K562 (cell line): ENCODE results near the gene PTGES3. TPM values are rescaled to one million over a fixed set of nuclear protein-coding genes. Genes with fewer than 3 reads are reported as not detected.

ENCODE experiments used
- ATAC-seq: fragments of 200-7000 bp; cut with Tn5 transposase; 3 replicates; pipeline ENCODE4 v1.9.1; 2020; ENCODE audit warnings: moderate library complexity
- Bru-seq: library from RNA; stranded (reverse); fragments of 400-500 nt; gene quantifications from one replicate; lab custom pipeline; 2021; lab: Mats Ljungman, UMichigan
- BruChase-seq, 2 experiments: library from RNA; stranded (reverse); fragments of 400-500 nt; gene quantifications; one replicate each; lab custom pipeline; 2021; lab: Mats Ljungman, UMichigan
- BruUV-seq: library from RNA; stranded (reverse); fragments of 400-500 nt; replicated peaks from 2 replicates; lab custom pipeline; 2021; lab: Mats Ljungman, UMichigan
- CTCF ChIA-PET: fragments of 300-600 bp; formaldehyde crosslinking; extraction: SDS; loops from one replicate; lab custom pipeline; 2021; ENCODE audit warnings: low intra/inter-chr PET ratio; lab: Yijun Ruan, JAX
- POLR2A ChIA-PET: fragments of 300-600, 350-650 bp; sonication (Branson Sonifier 250); formaldehyde crosslinking; extraction: SDS; loops from one replicate; lab custom pipeline; 2021; ENCODE audit warnings: antibody characterized with exemption, inconsistent platforms; lab: Yijun Ruan, JAX
- DNase-seq, 4 experiments: peaks; one replicate each; pipeline versions ENCODE4 v3.0.0 to v3.0.0-alpha.2; 2011 to 2018; ENCODE audit warnings: low spot score in 3 of 4, mixed read lengths in 3 of 4; ENCODE audit errors: extremely low read depth in 1 of 4
- FAIRE-seq: peaks from 2 replicates; lab custom pipeline; 2011; peaks lifted over from hg19 to GRCh38; lab: Jason Lieb, UNC
- H2AFZ ChIP-seq: 2 replicates; pipeline ENCODE4 v1.6.0; 2011; ENCODE audit warnings: low read depth, low read length, control low read depth, inconsistent platforms
- H3K27ac ChIP-seq: fragments of 200-600 bp; 3 replicates; pipeline ENCODE4 v1.8.0; 2011; ENCODE audit warnings: low read depth, mild to moderate bottlenecking, control low read depth, inconsistent platforms, low read length, moderate library complexity, mixed read lengths; ENCODE audit errors: extremely low read depth
- H3K27me3 ChIP-seq, 2 experiments: fragments of 300-600 bp in 1 of 2; 2 replicates in 1 of 2; 3 replicates in 1 of 2; pipeline versions ENCODE4 v1.6.0 to v1.8.0; 2011; ENCODE audit warnings: inconsistent platforms in 2 of 2, low read length in 2 of 2, mild to moderate bottlenecking in 1 of 2, mixed read lengths in 1 of 2, moderate library complexity in 1 of 2; ENCODE audit not compliant: control insufficient read depth in 2 of 2, insufficient read depth in 2 of 2
- H3K36me3 ChIP-seq: fragments of 300-600 bp; 3 replicates; pipeline ENCODE4 v1.8.0; 2011; ENCODE audit warnings: mild to moderate bottlenecking, low read length, inconsistent platforms; ENCODE audit not compliant: control insufficient read depth, insufficient read depth
- H3K4me1 ChIP-seq, 2 experiments: fragments of 200-600 bp in 1 of 2; replicated peaks in 1 of 2; 2 replicates in 1 of 2; 3 replicates in 1 of 2; pipeline versions ENCODE4 v1.5.1 to v1.8.0; 2011; ENCODE audit warnings: inconsistent platforms in 2 of 2, low read length in 2 of 2, mild to moderate bottlenecking in 1 of 2, mixed read lengths in 1 of 2, moderate library complexity in 1 of 2; ENCODE audit not compliant: control insufficient read depth in 2 of 2, insufficient read depth in 2 of 2
- H3K4me2 ChIP-seq: 2 replicates; pipeline ENCODE4 v1.6.1; 2011; ENCODE audit warnings: low read length, control low read depth, inconsistent platforms, mixed read lengths; ENCODE audit not compliant: insufficient read depth
- H3K4me3 ChIP-seq: fragments of 200-600 bp; sonication (generic), shearing (Covaris generic); 2 replicates; pipeline ENCODE4 v1.5.1; 2016; ENCODE audit warnings: control low read depth, inconsistent platforms
- H3K79me2 ChIP-seq: fragments of 200-600 bp; 3 replicates; pipeline ENCODE4 v1.8.0; 2011; ENCODE audit warnings: low read length, inconsistent platforms; ENCODE audit not compliant: control insufficient read depth, insufficient read depth
- H3K9ac ChIP-seq, 2 experiments: 2 replicates each; pipeline versions ENCODE4 v1.6.0 to v1.6.1; 2011; ENCODE audit warnings: low read depth in 2 of 2, low read length in 2 of 2, control low read depth in 1 of 2, inconsistent platforms in 1 of 2, mild to moderate bottlenecking in 1 of 2, mixed read lengths in 1 of 2; ENCODE audit not compliant: insufficient read depth in 1 of 2
- H3K9me1 ChIP-seq: one replicate; pipeline ENCODE4 v1.6.0; 2011; ENCODE audit warnings: inconsistent platforms, mild to moderate bottlenecking, low read length, moderate library complexity; ENCODE audit not compliant: control insufficient read depth, insufficient read depth
- H3K9me3 ChIP-seq: replicated peaks from 2 replicates; pipeline ENCODE4 v1.5.1; 2011; ENCODE audit warnings: low read depth, low read length, inconsistent platforms; ENCODE audit not compliant: control insufficient read depth, insufficient read depth
- H4K20me1 ChIP-seq: replicated peaks from 2 replicates; pipeline ENCODE4 v1.6.1; 2011; ENCODE audit warnings: low read length, inconsistent platforms, mixed read lengths; ENCODE audit not compliant: control insufficient read depth, insufficient read depth
- HDAC3 ChIP-seq: fragments of 450-650 bp; IDR thresholded peaks from 2 replicates; pipeline ENCODE4 v1.6.1; 2018; ENCODE audit warnings: borderline replicate concordance, mild to moderate bottlenecking, moderate library complexity; ENCODE audit not compliant: partially characterized antibody
- MAZ ChIP-seq, 2 experiments: fragments of 450-650 bp in 1 of 2; sonication (generic) in 1 of 2; formaldehyde crosslinking; IDR thresholded peaks in 1 of 2; conservative IDR thresholded peaks in 1 of 2; 2 replicates each; pipeline versions ENCODE4 v1.4.0 to v1.5.0; 2020; ENCODE audit warnings: mild to moderate bottlenecking in 1 of 2, missing genetic modification reagents in 1 of 2
- ZNF253 ChIP-seq: fragments of 250-450 bp; sonication (Bioruptor Pico); conservative IDR thresholded peaks from 2 replicates; pipeline ENCODE4 v1.6.1; 2021; ENCODE audit warnings: mild to moderate bottlenecking
- WGBS: fragments of 100-300 bp; shearing (Covaris generic); methylation state at CpG from one replicate; pipeline ENCODE4 v1.1.6; 2016; ENCODE audit warnings: low coverage, mixed read lengths; ENCODE audit not compliant: insufficient coverage; ENCODE audit errors: missing lambda C conversion rate; 5-methylcytosine and 5-hydroxymethylcytosine counted together
- in situ Hi-C: fragments of 300-500 bp; cut with MboI; formaldehyde crosslinking; loops from 4 replicates; pipeline ENCODE4 v1.15.0; 2018; ENCODE audit warnings: inconsistent platforms, mixed read lengths
- intact Hi-C: fragments of 100-400 bp; cut with micrococcal nuclease; formaldehyde crosslinking; loops from 2 replicates; pipeline ENCODE4 v1.14.2; 2022
- long read RNA-seq, 3 experiments: library from polyadenylated mRNA in 2 of 3; library from RNA in 1 of 3; unstranded in 2 of 3; stranded (forward) in 1 of 3; transcript quantifications; one replicate each; pipeline ENCODE4 v2.0.0, GENCODE V29; 2019 to 2022
- polyA minus RNA-seq, 3 experiments: library from RNA; depleted of rRNA, polyadenylated mRNA; stranded (reverse); fragments of >200 nt; gene quantifications; 2 replicates each; pipeline ENCODE4 v1.2.3, GENCODE V29; 2011
- polyA plus RNA-seq, 8 experiments: library from polyadenylated mRNA; depleted of rRNA in 4 of 8; stranded (reverse) in 5 of 8; unstranded in 3 of 8; fragments of >200 nt; fragmentation: Nextera tagmentation in 2 of 8; fragmentation: Illumina TruSeq in 1 of 8; extraction: Ambion mirVana in 2 of 8; extraction: Trizol in 1 of 8; gene quantifications; 2 replicates each; pipeline versions ENCODE4 v1.2.1 to v1.2.3, GENCODE V29; 2011 to 2014; ENCODE audit warnings: inconsistent platforms in 1 of 8, missing spikeins in 1 of 8
- total RNA-seq, 7 experiments: library from RNA; depleted of rRNA in 6 of 7; stranded (reverse); fragments of >200 nt in 6 of 7; fragmentation: Illumina TruSeq in 2 of 7; extraction: Trizol in 2 of 7; gene quantifications; 2 replicates each; pipeline versions ENCODE4 v1.2.1 to v1.2.3, GENCODE V29; 2011 to 2021; ENCODE audit warnings: low replicate concordance in 1 of 7
- TF ChIP-seq, protein P1 (sequence below): sonication (generic); formaldehyde crosslinking; IDR thresholded peaks from 2 replicates; pipeline ENCODE4 v1.8.0; 2022; ENCODE audit warnings: missing genetic modification reagents, mild to moderate bottlenecking, moderate library complexity, borderline replicate concordance
- TF ChIP-seq, protein P2 (sequence below), 2 experiments: fragments of 450-650 bp; conservative IDR thresholded peaks; 2 replicates each; pipeline ENCODE4 v1.6.1; 2017; ENCODE audit warnings: mild to moderate bottlenecking in 2 of 2, moderate library complexity in 2 of 2
- TF ChIP-seq, protein P3 (sequence below): sonication (generic); formaldehyde crosslinking; IDR thresholded peaks from 2 replicates; pipeline ENCODE4 v1.8.0; 2022; ENCODE audit warnings: mild to moderate bottlenecking, missing genetic modification reagents

Gene PTGES3, protein sequence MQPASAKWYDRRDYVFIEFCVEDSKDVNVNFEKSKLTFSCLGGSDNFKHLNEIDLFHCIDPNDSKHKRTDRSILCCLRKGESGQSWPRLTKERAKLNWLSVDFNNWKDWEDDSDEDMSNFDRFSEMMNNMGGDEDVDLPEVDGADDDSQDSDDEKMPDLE
- total RNA-seq (2011; cell fraction: chromatin; rRNA removed; ENCODE audit: low replicate concordance): 48.9 and 100 TPM in 2 replicates
- total RNA-seq (2011; cell fraction: nucleolus; rRNA removed): 50.0 and 54.2 TPM in 2 replicates
- total RNA-seq (2011; cell fraction: nucleoplasm; rRNA removed): 77.5 and 136 TPM in 2 replicates
- total RNA-seq (2014; rRNA removed) (169 and 231 TPM in 2 replicates), total RNA-seq (2014; rRNA removed; fragmentation: Illumina TruSeq; extraction: Trizol) (280 and 322 TPM in 2 replicates), total RNA-seq (2015; rRNA removed; fragmentation: Illumina TruSeq; extraction: Trizol) (251 and 256 TPM in 2 replicates), total RNA-seq (2021) (441 and 454 TPM in 2 replicates), polyA plus RNA-seq (2011; rRNA removed) (163 and 170 TPM in 2 replicates), polyA plus RNA-seq (2014; fragmentation: Illumina TruSeq; extraction: Trizol) (501 and 516 TPM in 2 replicates), polyA plus RNA-seq (2014; fragmentation: Nextera tagmentation; extraction: Ambion mirVana) (100 to 1,000 TPM; 163 to 185 TPM), polyA plus RNA-seq (2014; rRNA removed) (213 and 263 TPM in 2 replicates), polyA minus RNA-seq (2011; rRNA and poly(A)+ RNA removed) (140 and 159 TPM in 2 replicates), Bru-seq, nascent RNA (percentile 97 among the genes with signal in this experiment), BruChase-seq, experiment 1, labeled RNA remaining after a 2-hour chase (percentile 99 among the genes with signal in this experiment), BruChase-seq, experiment 2, labeled RNA remaining after a 6-hour chase (percentile 99 among the genes with signal in this experiment)
- 35.7 and 66.1 TPM in 2 replicates for polyA plus RNA-seq (2011; cell fraction: cytosol; rRNA removed)
- polyA plus RNA-seq (2011; cell fraction: nucleus; rRNA removed): 35.8 and 51.1 TPM in 2 replicates
- polyA plus RNA-seq (2012): 358 and 436 TPM in 2 replicates
- 139 and 142 TPM in 2 replicates for polyA minus RNA-seq (2011; cell fraction: cytosol; rRNA and poly(A)+ RNA removed)
- polyA minus RNA-seq (2011; cell fraction: nucleus; rRNA and poly(A)+ RNA removed): 24.8 and 39.2 TPM in 2 replicates
- long read RNA-seq, experiment 1, transcript PTGES3-204 (7 exons, 1,017 nt): minor isoform, 41 of 2,274 reads
- long read RNA-seq, experiment 1, transcript PTGES3-207 (9 exons, 2,077 nt): minor isoform, 28 of 2,274 reads
- long read RNA-seq, experiment 1, transcript PTGES3-202 (7 exons, 1,547 nt): minor isoform, 79 of 2,274 reads
- long read RNA-seq, experiment 1, transcript PTGES3-201 (8 exons, 1,920 nt): major isoform, 1,887 of 2,274 reads
- long read RNA-seq, experiment 1, partial matches to known transcripts: 46 of 2,274 reads
- long read RNA-seq, experiment 1, other reads (novel, unspliced or antisense): 193 of 2,274 reads
- long read RNA-seq, experiment 2, transcript PTGES3-201 (8 exons, 1,920 nt): major isoform, 232 of 732 reads
- long read RNA-seq, experiment 2, transcript PTGES3-202 (7 exons, 1,547 nt): minor isoform, 17 of 732 reads
- long read RNA-seq, experiment 2, partial matches to known transcripts: 178 of 732 reads
- long read RNA-seq, experiment 2, other reads (novel, unspliced or antisense): 299 of 732 reads
- long read RNA-seq, experiment 3, transcript PTGES3-204 (7 exons, 1,017 nt): minor isoform, 12 of 895 reads
- long read RNA-seq, experiment 3, transcript PTGES3-201 (8 exons, 1,920 nt): major isoform, 761 of 895 reads
- long read RNA-seq, experiment 3, transcript PTGES3-202 (7 exons, 1,547 nt): minor isoform, 29 of 895 reads
- long read RNA-seq, experiment 3, partial matches to known transcripts: 30 of 895 reads
- long read RNA-seq, experiment 3, other reads (novel, unspliced or antisense): 59 of 895 reads

DNA sequence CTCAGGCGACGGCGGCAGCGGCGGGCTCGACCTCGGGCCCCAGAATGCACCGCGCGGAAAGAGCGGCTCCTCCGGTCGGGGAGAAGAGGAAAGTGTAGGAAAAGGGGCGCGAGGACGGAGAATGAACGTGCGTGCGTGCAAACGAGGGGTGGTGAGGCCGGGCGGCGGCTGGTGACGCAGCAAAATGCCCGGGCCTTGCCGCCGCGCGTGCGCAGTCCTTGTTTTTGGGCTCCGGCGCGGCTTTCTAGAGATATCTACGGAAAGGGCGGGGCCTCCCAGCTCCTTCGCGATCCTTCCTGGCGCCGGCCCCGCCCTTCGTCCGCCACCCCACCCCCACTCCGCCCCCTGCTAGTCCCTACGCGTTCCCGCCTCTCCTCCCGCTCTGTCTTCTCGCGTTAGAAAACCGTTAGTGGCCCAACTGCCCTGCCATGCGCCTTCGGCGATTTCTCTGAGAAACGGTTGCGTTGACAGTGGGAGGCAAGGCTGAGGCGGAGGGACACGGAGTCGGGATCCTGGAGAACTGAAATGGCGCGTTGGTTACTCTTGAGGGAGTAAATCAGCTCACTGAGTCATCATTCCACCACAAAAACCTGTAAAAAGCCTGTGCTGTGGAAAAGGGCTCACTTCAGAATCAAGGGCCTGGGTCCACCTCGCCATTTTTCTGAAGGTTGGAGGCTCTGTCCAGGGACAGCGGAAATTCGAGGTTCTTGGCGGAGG, at the start of gene PTGES3:
PTGES3 (minus strand) TSS at position 156 of the 717 bp plus-strand sequence. CDS start 285 bp downstream, outside the sequence.
- Histone ChIP-seq H3K4me2 (peak within 1 kb of the TSS; percentile 96), H3K9me1 (no peaks in the 10 kb centered on the region), H3K4me3 (peak within 1 kb of the TSS; percentile 97), H3K9ac (peak within 1 kb of the TSS; percentile 100), H3K9me3 (no peaks in the 10 kb centered on the region), H3K79me2 (peaks cover 64% of the 10 kb centered on the region), H4K20me1 (peaks cover 11% of the 10 kb centered on the region), H3K36me3 (peaks cover 30% of the 10 kb centered on the region), H2AFZ (peak within 1 kb of the TSS; percentile 77), H3K27ac (peak within 1 kb of the TSS; percentile 99), H3K4me1 (peaks cover 0 to 25% of the 10 kb centered on the region in 2 experiments; a peak in 4 of 5 replicates), H3K27me3 (no peaks in the 10 kb centered on the region)
- peak; percentile 84 for FAIRE-seq
- CTCF ChIA-PET: no interaction called here
- DNase-seq: peak; percentile 93 to 99 (median 96)
- under 1% methylated on average over 33 of the region's 64 CpGs for WGBS
- ATAC-seq: peak; percentile 74
- POLR2A ChIA-PET: interaction anchor here (0.6 to 4.4 kb wide), 21 partner anchors 10 to 465 kb away, joined by 3 to 25 read pairs (median 5); partner anchors contain the start of genes ATP5F1B, LRP1, NACA and PRIM1
- in situ Hi-C loops: no loop called here
- intact Hi-C loops: loop anchor here (1.0 to 2.0 kb wide), 4 partner anchors 11 to 65 kb away; partner anchors contain the start of genes NACA and PRIM1
- BruUV-seq: no TSS peak
- TF ChIP-seq, protein P1, sequence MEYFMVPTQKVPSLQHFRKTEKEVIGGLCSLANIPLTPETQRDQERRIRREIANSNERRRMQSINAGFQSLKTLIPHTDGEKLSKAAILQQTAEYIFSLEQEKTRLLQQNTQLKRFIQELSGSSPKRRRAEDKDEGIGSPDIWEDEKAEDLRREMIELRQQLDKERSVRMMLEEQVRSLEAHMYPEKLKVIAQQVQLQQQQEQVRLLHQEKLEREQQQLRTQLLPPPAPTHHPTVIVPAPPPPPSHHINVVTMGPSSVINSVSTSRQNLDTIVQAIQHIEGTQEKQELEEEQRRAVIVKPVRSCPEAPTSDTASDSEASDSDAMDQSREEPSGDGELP (CRISPR knock-in tag): peak; percentile 71
- TF ChIP-seq, protein P2, sequence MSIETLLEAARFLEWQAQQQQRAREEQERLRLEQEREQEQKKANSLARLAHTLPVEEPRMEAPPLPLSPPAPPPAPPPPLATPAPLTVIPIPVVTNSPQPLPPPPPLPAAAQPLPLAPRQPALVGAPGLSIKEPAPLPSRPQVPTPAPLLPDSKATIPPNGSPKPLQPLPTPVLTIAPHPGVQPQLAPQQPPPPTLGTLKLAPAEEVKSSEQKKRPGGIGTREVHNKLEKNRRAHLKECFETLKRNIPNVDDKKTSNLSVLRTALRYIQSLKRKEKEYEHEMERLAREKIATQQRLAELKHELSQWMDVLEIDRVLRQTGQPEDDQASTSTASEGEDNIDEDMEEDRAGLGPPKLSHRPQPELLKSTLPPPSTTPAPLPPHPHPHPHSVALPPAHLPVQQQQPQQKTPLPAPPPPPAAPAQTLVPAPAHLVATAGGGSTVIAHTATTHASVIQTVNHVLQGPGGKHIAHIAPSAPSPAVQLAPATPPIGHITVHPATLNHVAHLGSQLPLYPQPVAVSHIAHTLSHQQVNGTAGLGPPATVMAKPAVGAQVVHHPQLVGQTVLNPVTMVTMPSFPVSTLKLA (conservative IDR thresholded peaks at IDR 0.05): peak; percentile 88 to 91
- TF ChIP-seq, protein P3, sequence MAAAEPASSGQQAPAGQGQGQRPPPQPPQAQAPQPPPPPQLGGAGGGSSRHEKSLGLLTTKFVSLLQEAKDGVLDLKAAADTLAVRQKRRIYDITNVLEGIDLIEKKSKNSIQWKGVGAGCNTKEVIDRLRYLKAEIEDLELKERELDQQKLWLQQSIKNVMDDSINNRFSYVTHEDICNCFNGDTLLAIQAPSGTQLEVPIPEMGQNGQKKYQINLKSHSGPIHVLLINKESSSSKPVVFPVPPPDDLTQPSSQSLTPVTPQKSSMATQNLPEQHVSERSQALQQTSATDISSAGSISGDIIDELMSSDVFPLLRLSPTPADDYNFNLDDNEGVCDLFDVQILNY (CRISPR knock-in tag): peak; percentile 64; the same call in 1 of the 2 replicates
- TF ChIP-seq HDAC3 (peak; percentile 54), MAZ (CRISPR knock-in tag; conservative IDR thresholded peaks at IDR 0.05 in 1 of 2, IDR thresholded peaks at IDR 0.05 in 1 of 2) (peak in 1 of 2 experiments; percentile 93; a peak in 3 of 4 replicates), ZNF253 (CRISPR knock-in tag) (no peak)
